Heart left ventricle (tissue), 13 donors: ENCODE measurements around the gene ZC3H12C.

Experiments
- POLR2A ChIP-seq, 2 donors: fragments of 450-650 bp; IDR thresholded peaks; one replicate each; pipeline ENCODE4 v1.6.1; 2017; ENCODE audit warnings: antibody characterized with exemption in 2 of 2, mild to moderate bottlenecking in 2 of 2, moderate library complexity in 2 of 2
- TF ChIP-seq, protein P1 (sequence below), 12 donors: fragments of 200-600 bp; sonication (generic) in 4 of 12; IDR thresholded peaks; one replicate each; pipeline versions ENCODE4 v1.5.0 to v1.8.0; 2018 to 2022; ENCODE audit warnings: antibody characterized with exemption in 12 of 12, mild to moderate bottlenecking in 5 of 12
- donor health status: ischemic (EF 13 %, LVEDD 7.1; RV severe dilation, severe dysfunction).
- donor health status: DM: no; HTN: yes; CAD: no.
- donor health status: DM: no; HTN: no; CAD: no.
- donor health status: ischemic (EF 25% LVEDD 6.9; RV normal size, moderate dysfunction).
- donor health status: ischemic (EF 25% LVEDD 5.7; RV mildly dilated, moderate dysfunction).
- donor health status: ischemic (EF 35%, LVEDD 5.7; RV mildly dilated, moderate dysfunction).
- donor health status: nonischemic (EF 11% LVEDD 7.7; RV severe dilation, severe dysfunction).
- donor health status: DM: yes; HTN: yes; CAD: no.
- donor health status: PGD.
- donor health status: ischemic (EF 29% LVEDD 5.4; RV normal size, mild dysfunction).
- donor health status: nonischemic (EF 23%, LVEDD 6.1; RV moderate dilation, normal function).

DNA sequence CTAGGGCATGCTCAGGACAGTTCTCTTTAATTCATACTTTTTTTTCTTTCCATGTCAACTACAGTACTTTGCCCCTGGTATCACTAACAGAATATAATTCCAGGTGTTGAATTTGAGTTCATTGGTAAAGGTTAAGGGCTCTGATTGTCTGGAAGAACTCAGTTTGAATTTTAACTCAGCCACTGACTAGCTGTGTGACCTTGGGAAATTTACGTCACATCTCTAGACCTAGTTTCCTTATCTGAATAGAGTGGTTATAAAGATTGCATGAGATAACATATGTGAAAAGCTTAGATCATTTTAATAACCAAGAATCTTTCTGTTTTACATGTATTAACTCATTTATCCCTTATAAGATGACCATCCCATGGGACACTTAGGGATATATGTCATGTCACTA, 15.8 kb upstream of the ZC3H12C start:
- TF ChIP-seq, protein P1, sequence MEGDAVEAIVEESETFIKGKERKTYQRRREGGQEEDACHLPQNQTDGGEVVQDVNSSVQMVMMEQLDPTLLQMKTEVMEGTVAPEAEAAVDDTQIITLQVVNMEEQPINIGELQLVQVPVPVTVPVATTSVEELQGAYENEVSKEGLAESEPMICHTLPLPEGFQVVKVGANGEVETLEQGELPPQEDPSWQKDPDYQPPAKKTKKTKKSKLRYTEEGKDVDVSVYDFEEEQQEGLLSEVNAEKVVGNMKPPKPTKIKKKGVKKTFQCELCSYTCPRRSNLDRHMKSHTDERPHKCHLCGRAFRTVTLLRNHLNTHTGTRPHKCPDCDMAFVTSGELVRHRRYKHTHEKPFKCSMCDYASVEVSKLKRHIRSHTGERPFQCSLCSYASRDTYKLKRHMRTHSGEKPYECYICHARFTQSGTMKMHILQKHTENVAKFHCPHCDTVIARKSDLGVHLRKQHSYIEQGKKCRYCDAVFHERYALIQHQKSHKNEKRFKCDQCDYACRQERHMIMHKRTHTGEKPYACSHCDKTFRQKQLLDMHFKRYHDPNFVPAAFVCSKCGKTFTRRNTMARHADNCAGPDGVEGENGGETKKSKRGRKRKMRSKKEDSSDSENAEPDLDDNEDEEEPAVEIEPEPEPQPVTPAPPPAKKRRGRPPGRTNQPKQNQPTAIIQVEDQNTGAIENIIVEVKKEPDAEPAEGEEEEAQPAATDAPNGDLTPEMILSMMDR (IDR thresholded peaks at IDR 0.05): no peak
- TF ChIP-seq POLR2A (IDR thresholded peaks at IDR 0.05): no peak
